Putamen (tissue), 1 donor: Measurements from ENCODE around the gene EXOC3L1.
A peak's percentile ranks its signal among the peaks of the same experiment; 100 is the strongest.

ENCODE experiments used
- DNase-seq: peaks from one replicate; pipeline ENCODE4 v3.0.0-alpha.2; 2016; ENCODE audit warnings: low spot score

EXOC3L1 gene

GRCh38 chr16:67180166-67180565, 9.8 kb downstream of the EXOC3L1 start:
- DNase-seq, result no peak

GRCh38 chr16:67179421-67180080, 10.4 kb downstream of the EXOC3L1 start:
- no peak for DNase-seq

GRCh38 chr16:67177743-67178699, 11.9 kb downstream of the EXOC3L1 start:
- DNase-seq, result no peak

GRCh38 chr16:67176662-67177061, 13.3 kb downstream of the EXOC3L1 start:
- no peak for DNase-seq

- DNase-seq, result no peak
These were observed 15.2 kb downstream of the EXOC3L1 start for GRCh38 chr16:67174706-67175231.

- peak; percentile 64 for DNase-seq
These were observed 15.9 kb downstream of the EXOC3L1 start for GRCh38 chr16:67173808-67174705.

GRCh38 chr16:67173323-67173722, 16.6 kb downstream of the EXOC3L1 start:
- no peak for DNase-seq

- no peak for DNase-seq
These were observed 18.8 kb downstream of the EXOC3L1 start for GRCh38 chr16:67170949-67171649.

GRCh38 chr16:67170168-67170948, 19.6 kb downstream of the EXOC3L1 start, which contains the start of gene NOL3:
NOL3 (plus strand) TSS chr16:67170538.
- DNase-seq, result no peak

- DNase-seq, result no peak
These were observed 20.2 kb downstream of the EXOC3L1 start for GRCh38 chr16:67169642-67170167.

GRCh38 chr16:67169011-67169451, 20.9 kb downstream of the EXOC3L1 start:
- no peak for DNase-seq

GRCh38 chr16:67167588-67167987, 22.3 kb downstream of the EXOC3L1 start:
- DNase-seq, result no peak

- no peak for DNase-seq
These were observed 23.3 kb downstream of the EXOC3L1 start for GRCh38 chr16:67166598-67167168.

- no peak for DNase-seq
These were observed 23.8 kb downstream of the EXOC3L1 start for GRCh38 chr16:67166110-67166547.

- DNase-seq, result no peak
These were observed 24.5 kb downstream of the EXOC3L1 start for GRCh38 chr16:67165121-67166078.

- no peak for DNase-seq
These were observed 25.3 kb downstream of the EXOC3L1 start, which contains the start of gene HSF4 for GRCh38 chr16:67164599-67165061. HSF4 (plus strand) TSS chr16:67164745; CDS start chr16:67164812, 67 bp downstream.

- DNase-seq, result no peak
These were observed 25.9 kb downstream of the EXOC3L1 start for GRCh38 chr16:67163999-67164558.
